Common myeloid progenitor, CD34-positive (primary cell): ENCODE data around the gene CMTM1.
A peak's percentile ranks its signal among the peaks of the same experiment; 100 is the strongest.

ENCODE experiments used
- CTCF ChIA-PET: fragments of 350-600 bp; sonication (Branson Sonifier 250); formaldehyde crosslinking; loops from one replicate; lab custom pipeline; 2021; ENCODE audit warnings: antibody characterized with exemption; lab: Charles Lee
- POLR2A ChIA-PET: fragments of 350-600 bp; sonication (Branson Sonifier 250); formaldehyde crosslinking; loops from one replicate; lab custom pipeline; 2021; ENCODE audit warnings: antibody characterized with exemption; lab: Charles Lee
- DNase-seq, 3 donors: peaks; one replicate each; pipeline versions ENCODE4 v3.0.0 to v3.0.0-alpha.2; 2013
- H3K27ac ChIP-seq, 2 experiments: 1 replicate in 1 of 2; 2 replicates in 1 of 2; pipeline ENCODE4 v1.7.0; 2013; ENCODE audit warnings: inconsistent platforms in 2 of 2, low read length in 2 of 2, mild to moderate bottlenecking in 2 of 2, low read depth in 1 of 2, moderate library complexity in 1 of 2; ENCODE audit not compliant: severe bottlenecking in 2 of 2, insufficient read depth in 1 of 2, poor library complexity in 1 of 2
- H3K27me3 ChIP-seq, 5 experiments: replicated peaks in 2 of 5; 1 replicate in 3 of 5; 2 replicates in 2 of 5; pipeline versions ENCODE4 v1.6.1 to v1.7.0; 2013; ENCODE audit warnings: low read length in 4 of 5, mild to moderate bottlenecking in 2 of 5, moderate library complexity in 2 of 5, inconsistent platforms in 1 of 5; ENCODE audit not compliant: insufficient read depth in 5 of 5, control insufficient read depth in 4 of 5
- H3K36me3 ChIP-seq, 4 experiments: 1 replicate in 2 of 4; 2 replicates in 2 of 4; pipeline versions ENCODE4 v1.6.1 to v1.7.0; 2013; ENCODE audit warnings: low read length in 3 of 4, control low read depth in 1 of 4, mild to moderate bottlenecking in 1 of 4; ENCODE audit not compliant: control insufficient read depth in 4 of 4, insufficient read depth in 4 of 4
- H3K4me1 ChIP-seq, 4 experiments: 1 replicate in 3 of 4; 2 replicates in 1 of 4; pipeline versions ENCODE4 v1.6.1 to v1.7.1; 2013; ENCODE audit warnings: low read length in 3 of 4, mild to moderate bottlenecking in 3 of 4, control low read depth in 1 of 4, inconsistent platforms in 1 of 4, moderate library complexity in 1 of 4; ENCODE audit not compliant: control insufficient read depth in 4 of 4, insufficient read depth in 4 of 4; ENCODE audit errors: control extremely low read depth in 1 of 4
- H3K4me3 ChIP-seq, 7 experiments: 1 replicate in 4 of 7; 2 replicates in 3 of 7; pipeline versions ENCODE4 v1.5.1 to v1.7.0; 2013; ENCODE audit warnings: mild to moderate bottlenecking in 7 of 7, low read length in 6 of 7, moderate library complexity in 6 of 7, inconsistent platforms in 2 of 7, low read depth in 2 of 7, control low read depth in 1 of 7; ENCODE audit not compliant: insufficient read depth in 4 of 7, control insufficient read depth in 1 of 7; ENCODE audit errors: extremely low read depth in 1 of 7
- H3K9me3 ChIP-seq, 5 experiments: 1 replicate in 4 of 5; 2 replicates in 1 of 5; pipeline versions ENCODE4 v1.6.1 to v1.7.1; 2013; ENCODE audit warnings: low read length in 4 of 5, mild to moderate bottlenecking in 2 of 5, inconsistent platforms in 1 of 5, low read depth in 1 of 5, moderate library complexity in 1 of 5; ENCODE audit not compliant: control insufficient read depth in 4 of 5, insufficient read depth in 2 of 5; ENCODE audit errors: control extremely low read depth in 1 of 5
- WGBS: methylation state at CpG from one replicate; pipeline ENCODE4 v1.1.5; 2013; ENCODE audit not compliant: insufficient coverage; 5-methylcytosine and 5-hydroxymethylcytosine counted together

CMTM1 gene

DNA sequence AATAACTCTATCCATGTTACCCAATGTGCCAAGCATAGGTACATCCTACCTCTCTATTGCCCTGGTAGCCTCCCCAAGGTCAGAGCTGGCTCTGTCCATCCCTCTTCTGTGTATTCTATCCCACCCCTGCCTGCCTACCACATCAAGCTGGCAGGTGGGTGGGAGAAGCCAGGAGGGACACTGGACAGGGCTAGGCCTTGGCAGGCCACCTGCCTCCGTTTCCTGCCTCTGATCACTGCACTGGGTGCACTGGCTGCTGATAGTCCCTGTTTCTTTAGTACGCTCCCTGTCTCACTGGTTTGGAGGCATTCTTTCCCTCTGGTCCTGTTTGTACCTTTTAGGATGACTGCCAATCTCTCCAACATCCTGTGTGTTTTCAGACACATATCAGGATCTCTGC is 29.0 kb upstream of the CMTM1 start:
- ChIA-PET POLR2A (no interaction called here), CTCF (interaction anchor here (0.9 to 1.4 kb wide), 3 partner anchors 9 to 26 kb away, joined by 4 to 5 read pairs (median 5); no protein-coding TSS in a partner anchor)
- DNase-seq, result no peak
- no peak overlapping the region for H3K4me3 ChIP-seq
- H3K9me3 ChIP-seq, result no peaks in the 10 kb centered on the region
- peaks cover 5 to 10% (median 7%) of the 10 kb centered on the region in 4 experiments for H3K4me1 ChIP-seq
- H3K27ac ChIP-seq, result no peak overlapping the region
- no peaks in the 10 kb centered on the region for H3K27me3 ChIP-seq
- H3K36me3 ChIP-seq, result peaks cover 2 to 23% (median 4%) of the 10 kb centered on the region in 4 experiments
- WGBS, result 100% methylated on average over 2 of the region's 2 CpGs

DNA sequence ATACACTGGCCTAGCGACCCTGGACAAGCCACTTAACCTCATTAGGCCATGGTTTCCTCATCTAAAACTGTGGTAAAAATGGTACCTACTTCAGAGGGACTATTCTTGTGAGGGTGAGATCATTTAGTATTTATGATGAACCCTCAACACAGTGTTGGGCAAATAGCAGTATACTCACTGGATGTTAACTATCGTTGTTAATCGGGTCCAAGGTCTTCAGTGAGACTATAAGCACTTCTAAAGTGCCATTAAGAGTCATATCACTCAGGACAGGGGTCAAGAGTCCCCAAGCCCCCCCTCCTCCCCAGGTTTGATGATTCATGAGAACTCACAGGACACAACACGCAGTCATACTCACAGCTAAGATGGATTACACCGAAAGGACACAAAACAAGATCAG is 27.3 kb upstream of the CMTM1 start:
- peaks cover 2 to 23% (median 4%) of the 10 kb centered on the region in 4 experiments for H3K36me3 ChIP-seq
- peaks cover 5 to 12% (median 11%) of the 10 kb centered on the region in 4 experiments for H3K4me1 ChIP-seq
- no peaks in the 10 kb centered on the region for H3K9me3 ChIP-seq
- ChIA-PET POLR2A (no interaction called here), CTCF (interaction anchor here (0.9 to 3.1 kb wide), 5 partner anchors 10 to 50 kb away, joined by 3 to 14 read pairs (median 5); no protein-coding TSS in a partner anchor)
- 100% methylated on average over 2 of the region's 5 CpGs for WGBS
- H3K4me3 ChIP-seq, result no peak overlapping the region
- no peak for DNase-seq
- H3K27ac ChIP-seq, result no peak overlapping the region
- no peaks in the 10 kb centered on the region for H3K27me3 ChIP-seq

GRCh38 chr16:66539623-66540469 is 26.4 kb upstream of the CMTM1 start:
- Histone ChIP-seq H3K27me3 (no peaks in the 10 kb centered on the region), H3K4me3 (peak overlapping the region in 1 of 7 experiments; percentile 11), H3K27ac (no peak overlapping the region), H3K4me1 (peaks cover 5 to 20% (median 19%) of the 10 kb centered on the region in 4 experiments), H3K36me3 (peaks cover 2 to 23% (median 4%) of the 10 kb centered on the region in 4 experiments), H3K9me3 (no peaks in the 10 kb centered on the region)
- POLR2A ChIA-PET, result interaction anchor here (0.8 to 1.0 kb wide), 2 partner anchors 10 to 18 kb away, joined by 3 to 4 read pairs; no protein-coding TSS in a partner anchor
- whole genome bisulfite sequencing, result 0% methylated on average over 2 of the region's 3 CpGs
- no peak for DNase-seq
- CTCF ChIA-PET, result interaction anchor here (1.2 to 3.1 kb wide), 6 partner anchors 9 to 50 kb away, joined by 3 to 14 read pairs (median 4); partner anchors contain the start of gene CKLF

GRCh38 chr16:66541388-66542355 is 24.6 kb upstream of the CMTM1 start:
- Histone ChIP-seq H3K9me3 (no peaks in the 10 kb centered on the region), H3K4me1 (peaks cover 5 to 20% (median 19%) of the 10 kb centered on the region in 4 experiments), H3K27ac (no peak overlapping the region), H3K36me3 (peaks cover 2 to 12% (median 3%) of the 10 kb centered on the region in 4 experiments), H3K27me3 (no peaks in the 10 kb centered on the region), H3K4me3 (no peak overlapping the region)
- ChIA-PET POLR2A (no interaction called here), CTCF (interaction anchor here (1.3 to 2.3 kb wide), 6 partner anchors 10 to 47 kb away, joined by 3 to 13 read pairs (median 4); partner anchors contain the start of gene CKLF)
- WGBS, result 95% methylated on average over 13 of the region's 18 CpGs
- no peak for DNase-seq

DNA sequence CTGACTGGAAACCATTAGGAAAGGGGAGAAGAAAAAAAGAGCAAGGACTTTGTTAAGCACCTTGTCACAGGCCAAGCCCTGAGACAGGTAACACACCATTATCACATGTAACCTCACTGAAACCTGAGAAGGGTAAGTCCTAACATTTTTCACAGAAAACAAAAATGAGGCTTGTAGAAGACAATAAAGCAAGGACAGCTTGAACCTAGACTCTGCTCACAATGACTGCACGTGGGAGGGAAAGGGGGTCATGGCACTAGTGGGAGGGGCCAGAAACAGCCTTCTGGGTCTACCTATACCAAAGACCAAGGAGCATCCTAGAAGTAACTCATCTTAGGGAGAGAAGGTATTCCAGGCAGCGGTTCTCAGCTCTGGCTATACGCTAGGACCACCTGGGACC is 23.8 kb upstream of the CMTM1 start:
- ChIA-PET POLR2A (no interaction called here), CTCF (interaction anchor here (1.3 to 12.6 kb wide), 6 partner anchors 11 to 66 kb away, joined by 3 to 168 read pairs (median 6); no protein-coding TSS in a partner anchor)
- no peak overlapping the region for H3K4me3 ChIP-seq

GRCh38 chr16:66543541-66543940 is 22.7 kb upstream of the CMTM1 start:
- CTCF ChIA-PET, result interaction anchor here (1.0 to 12.6 kb wide), 6 partner anchors 20 to 67 kb away, joined by 3 to 168 read pairs (median 6); no protein-coding TSS in a partner anchor
- Histone ChIP-seq H3K36me3 (peaks cover 0 to 3% (median 2%) of the 10 kb centered on the region in 4 experiments), H3K4me1 (peaks cover 5 to 28% (median 25%) of the 10 kb centered on the region in 4 experiments), H3K4me3 (no peak overlapping the region), H3K9me3 (no peaks in the 10 kb centered on the region), H3K27ac (no peak overlapping the region), H3K27me3 (no peaks in the 10 kb centered on the region)
- POLR2A ChIA-PET, result interaction anchor here (1.0 kb wide), 1 partner anchor 20 kb away, joined by 3 read pairs; no protein-coding TSS in a partner anchor
- 87% methylated on average over 5 of the region's 6 CpGs for WGBS
- DNase-seq, result no peak

More for the DNA sequence above, 23.8 kb upstream of the CMTM1 start:
- no peaks in the 10 kb centered on the region for H3K9me3 ChIP-seq
- peaks cover 5 to 20% (median 19%) of the 10 kb centered on the region in 4 experiments for H3K4me1 ChIP-seq
- H3K27ac ChIP-seq, result no peak overlapping the region
- WGBS, result 100% methylated on average over 1 of the region's 3 CpGs
- no peak for DNase-seq
- H3K36me3 ChIP-seq, result peaks cover 0 to 5% (median 2%) of the 10 kb centered on the region in 4 experiments
- no peaks in the 10 kb centered on the region for H3K27me3 ChIP-seq
